Loucy (cell line): ENCODE results near the gene MED31.

Experiments used
- H2AFZ ChIP-seq: fragments of 200-600 bp; sonication (generic); 2 replicates; pipeline ENCODE4 v1.6.0; 2016; ENCODE audit warnings: antibody characterized with exemption, mild to moderate bottlenecking, low read length, moderate library complexity
- H3F3A ChIP-seq: fragments of 200-600 bp; 2 replicates; pipeline ENCODE4 v1.6.0; 2016; ENCODE audit warnings: antibody characterized with exemption, low read depth, mild to moderate bottlenecking
- H3K27me3 ChIP-seq: fragments of 200-600 bp; sonication (generic); 2 replicates; pipeline ENCODE4 v1.6.1; 2014; ENCODE audit warnings: low read length, mild to moderate bottlenecking; ENCODE audit not compliant: insufficient read depth, poor library complexity, severe bottlenecking
- H3K36me3 ChIP-seq: fragments of 200-600 bp; sonication (generic); 2 replicates; pipeline ENCODE4 v1.6.1; 2016; ENCODE audit warnings: low read length; ENCODE audit not compliant: insufficient read depth
- H3K4me1 ChIP-seq: fragments of 200-600 bp; sonication (generic); 2 replicates; pipeline ENCODE4 v1.5.1; 2014; ENCODE audit warnings: low read length, mild to moderate bottlenecking; ENCODE audit not compliant: insufficient read depth, poor library complexity, severe bottlenecking
- H3K4me2 ChIP-seq: fragments of 200-600 bp; sonication (generic); 2 replicates; pipeline ENCODE4 v1.6.0; 2014; ENCODE audit warnings: antibody characterized with exemption, low read length, low read depth, mild to moderate bottlenecking; ENCODE audit not compliant: poor library complexity, severe bottlenecking
- H3K4me3 ChIP-seq: fragments of 200-600 bp; sonication (generic); 2 replicates; pipeline ENCODE4 v1.5.1; 2014; ENCODE audit warnings: low read length, mild to moderate bottlenecking, mixed read lengths; ENCODE audit not compliant: poor library complexity, severe bottlenecking
- H3K79me2 ChIP-seq: fragments of 200-600 bp; sonication (generic); 2 replicates; pipeline ENCODE4 v1.6.1; 2014; ENCODE audit warnings: low read length; ENCODE audit not compliant: insufficient read depth
- H3K9ac ChIP-seq: fragments of 200-600 bp; sonication (generic); 2 replicates; pipeline ENCODE4 v1.6.0; 2014; ENCODE audit warnings: mild to moderate bottlenecking, low read depth, low read length, moderate library complexity; ENCODE audit not compliant: poor library complexity, severe bottlenecking
- H3K9me2 ChIP-seq: fragments of 200-600 bp; sonication (generic); replicated peaks from 2 replicates; pipeline ENCODE4 v1.6.1; 2016; ENCODE audit warnings: low read depth, low read length, mixed read lengths
- H3K9me3 ChIP-seq: fragments of 200-600 bp; sonication (generic); 2 replicates; pipeline ENCODE4 v1.6.1; 2014; ENCODE audit warnings: mild to moderate bottlenecking, antibody characterized with exemption, low read length, low read depth; ENCODE audit not compliant: insufficient read depth
- H4K20me1 ChIP-seq: fragments of 200-600 bp; sonication (generic); 2 replicates; pipeline ENCODE4 v1.6.0; 2014; ENCODE audit warnings: antibody characterized with exemption, low read length, mild to moderate bottlenecking; ENCODE audit not compliant: insufficient read depth, poor library complexity, severe bottlenecking
- EZH2phosphoT487 ChIP-seq: fragments of 200-600 bp; IDR thresholded peaks from 2 replicates; pipeline ENCODE4 v1.6.1; 2018; ENCODE audit warnings: antibody characterized with exemption, mild to moderate bottlenecking, moderate library complexity, borderline replicate concordance
- TF ChIP-seq, protein P1 (sequence below): fragments of 200-600 bp; sonication (generic); conservative IDR thresholded peaks from 2 replicates; pipeline ENCODE4 v1.5.1; 2014; ENCODE audit warnings: mild to moderate bottlenecking, antibody characterized with exemption, low read length

The MED31 gene

DNA sequence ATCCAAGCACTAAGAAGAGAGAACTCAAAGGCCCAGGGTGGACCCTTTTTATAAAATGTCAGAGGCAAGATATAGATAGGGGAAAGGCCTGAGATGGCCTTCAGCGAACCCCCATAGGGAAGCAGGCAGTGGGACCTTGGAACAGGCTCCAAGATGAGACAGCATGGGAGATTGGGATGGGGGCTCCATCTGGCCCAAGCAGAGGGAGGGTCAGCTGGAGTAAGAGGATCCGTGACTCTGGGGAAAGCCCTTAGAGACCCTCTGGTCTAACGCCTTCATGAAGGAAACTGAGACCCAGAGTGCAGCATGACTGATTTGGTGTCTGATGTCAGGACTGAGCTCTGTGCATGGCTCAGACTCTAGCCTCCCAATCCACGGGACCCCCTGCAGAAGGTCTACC, 30.9 kb upstream of the MED31 start:
- no peaks in the 10 kb centered on the region for H3K79me2 ChIP-seq
- TF ChIP-seq, protein P1, sequence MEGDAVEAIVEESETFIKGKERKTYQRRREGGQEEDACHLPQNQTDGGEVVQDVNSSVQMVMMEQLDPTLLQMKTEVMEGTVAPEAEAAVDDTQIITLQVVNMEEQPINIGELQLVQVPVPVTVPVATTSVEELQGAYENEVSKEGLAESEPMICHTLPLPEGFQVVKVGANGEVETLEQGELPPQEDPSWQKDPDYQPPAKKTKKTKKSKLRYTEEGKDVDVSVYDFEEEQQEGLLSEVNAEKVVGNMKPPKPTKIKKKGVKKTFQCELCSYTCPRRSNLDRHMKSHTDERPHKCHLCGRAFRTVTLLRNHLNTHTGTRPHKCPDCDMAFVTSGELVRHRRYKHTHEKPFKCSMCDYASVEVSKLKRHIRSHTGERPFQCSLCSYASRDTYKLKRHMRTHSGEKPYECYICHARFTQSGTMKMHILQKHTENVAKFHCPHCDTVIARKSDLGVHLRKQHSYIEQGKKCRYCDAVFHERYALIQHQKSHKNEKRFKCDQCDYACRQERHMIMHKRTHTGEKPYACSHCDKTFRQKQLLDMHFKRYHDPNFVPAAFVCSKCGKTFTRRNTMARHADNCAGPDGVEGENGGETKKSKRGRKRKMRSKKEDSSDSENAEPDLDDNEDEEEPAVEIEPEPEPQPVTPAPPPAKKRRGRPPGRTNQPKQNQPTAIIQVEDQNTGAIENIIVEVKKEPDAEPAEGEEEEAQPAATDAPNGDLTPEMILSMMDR, result no peak
- TF ChIP-seq EZH2phosphoT487, result no peak
- no peak overlapping the region for H3K4me3 ChIP-seq
- no peak overlapping the region for H3K4me2 ChIP-seq
- H3K9ac ChIP-seq, result no peak overlapping the region
- peaks cover 4% of the 10 kb centered on the region for H3K4me1 ChIP-seq
- H3K27me3 ChIP-seq, result peaks cover 30% of the 10 kb centered on the region
- no peak overlapping the region for H2AFZ ChIP-seq
- no peaks in the 10 kb centered on the region for H3F3A ChIP-seq
- no peaks in the 10 kb centered on the region for H3K9me3 ChIP-seq
- no peaks in the 10 kb centered on the region for H4K20me1 ChIP-seq
- no peaks in the 10 kb centered on the region for H3K9me2 ChIP-seq
- no peaks in the 10 kb centered on the region for H3K36me3 ChIP-seq

DNA sequence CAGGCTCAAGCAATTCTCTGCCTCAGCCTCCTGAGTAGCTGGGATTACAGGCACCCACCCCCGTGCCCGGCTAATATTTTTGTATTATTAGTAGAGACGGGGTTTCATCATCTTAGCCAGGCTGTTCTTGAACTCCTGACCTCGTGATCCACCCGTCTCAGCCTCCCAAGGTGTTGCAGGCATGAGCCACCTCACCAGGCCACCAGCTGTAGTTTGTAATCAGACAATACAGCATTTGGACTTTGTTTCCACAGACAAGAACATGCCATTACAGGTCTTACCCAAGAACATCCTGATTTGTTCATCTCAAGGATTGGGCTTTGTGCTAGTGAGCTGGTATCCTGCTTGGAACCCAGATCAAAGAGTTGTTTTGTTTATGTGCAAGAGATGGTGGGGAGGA, 30.3 kb upstream of the MED31 start:
- Histone ChIP-seq H4K20me1 (no peaks in the 10 kb centered on the region), H3K4me2 (no peak overlapping the region), H3K4me1 (peaks cover 7% of the 10 kb centered on the region), H3K27me3 (peaks cover 37% of the 10 kb centered on the region), H3K79me2 (no peaks in the 10 kb centered on the region), H3K9ac (no peak overlapping the region), H3K9me3 (no peaks in the 10 kb centered on the region), H3K9me2 (no peaks in the 10 kb centered on the region), H2AFZ (no peak overlapping the region), H3F3A (no peaks in the 10 kb centered on the region), H3K4me3 (no peak overlapping the region), H3K36me3 (no peaks in the 10 kb centered on the region)
- TF ChIP-seq, protein P1, result no peak
- no peak for TF ChIP-seq EZH2phosphoT487

DNA sequence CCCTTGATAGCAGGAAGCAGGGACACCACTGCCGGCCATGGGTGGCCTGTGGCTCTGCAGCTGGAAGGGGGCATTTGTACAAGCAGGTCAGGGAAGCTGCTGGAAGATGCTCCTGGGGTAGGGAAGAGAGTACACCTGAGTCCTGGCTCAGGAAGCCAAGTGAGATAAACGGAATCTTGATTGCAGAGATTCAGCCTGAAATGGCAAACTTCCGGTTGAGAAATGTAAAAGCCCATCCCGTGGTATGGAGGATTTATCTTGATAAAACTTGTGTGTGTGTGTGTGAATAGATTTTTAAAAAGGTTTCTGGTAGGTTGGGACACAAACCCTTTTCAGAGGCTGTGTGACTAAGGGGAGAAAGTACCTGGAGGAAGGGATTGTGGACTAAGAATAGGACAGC, 29.8 kb upstream of the MED31 start:
- no peaks in the 10 kb centered on the region for H3F3A ChIP-seq
- no peaks in the 10 kb centered on the region for H3K9me3 ChIP-seq
- H4K20me1 ChIP-seq, result no peaks in the 10 kb centered on the region
- no peaks in the 10 kb centered on the region for H3K9me2 ChIP-seq
- H3K79me2 ChIP-seq, result no peaks in the 10 kb centered on the region
- H3K27me3 ChIP-seq, result peaks cover 42% of the 10 kb centered on the region
- no peak overlapping the region for H3K4me2 ChIP-seq
- no peak overlapping the region for H2AFZ ChIP-seq
- no peak overlapping the region for H3K9ac ChIP-seq
- H3K36me3 ChIP-seq, result no peaks in the 10 kb centered on the region
- peaks cover 7% of the 10 kb centered on the region for H3K4me1 ChIP-seq
- TF ChIP-seq EZH2phosphoT487, result no peak
- TF ChIP-seq, protein P1, result no peak
- no peak overlapping the region for H3K4me3 ChIP-seq
